HG02943 (cell line): ENCODE data around the gene AKAP6.

Source experiments
- ATAC-seq: cut with Tn5 transposase; IDR thresholded peaks from one replicate; pipeline ENCODE4 v1.9.1; 2021; ENCODE audit warnings: mild to moderate bottlenecking, low read depth, moderate library complexity; ENCODE audit not compliant: unreplicated experiment

AKAP6 gene

GRCh38 chr14:32835924-32836323, 506.8 kb downstream of the AKAP6 start:
- ATAC-seq = no peak

- ATAC-seq = no peak
These were observed 512.6 kb downstream of the AKAP6 start for GRCh38 chr14:32841698-32842097.

DNA sequence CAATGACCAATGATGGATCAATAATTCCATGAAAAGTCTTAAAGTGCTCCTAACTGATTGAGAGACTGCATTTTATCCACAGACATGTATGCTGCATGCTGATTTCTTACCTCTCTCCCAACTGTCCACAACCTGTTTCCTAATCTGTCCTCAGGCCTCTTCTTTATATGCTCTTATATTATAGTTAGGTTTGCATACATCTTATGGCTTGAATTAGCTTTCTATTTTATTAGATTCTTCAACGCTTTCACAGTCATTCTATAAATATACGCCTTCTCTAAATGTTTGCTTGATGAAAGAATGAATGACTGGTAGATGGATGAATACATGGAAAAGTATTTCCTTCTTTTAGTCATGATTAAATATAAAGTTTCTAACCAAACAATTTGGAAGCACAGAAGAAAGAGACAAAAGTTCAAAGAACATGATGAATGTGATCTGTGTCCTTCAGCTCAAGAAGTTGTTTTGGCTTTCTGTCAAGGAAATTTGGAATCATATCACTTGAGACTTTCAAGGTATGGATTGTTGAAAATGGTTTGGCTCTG, 517.8 kb downstream of the AKAP6 start:
- no peak for ATAC-seq

DNA sequence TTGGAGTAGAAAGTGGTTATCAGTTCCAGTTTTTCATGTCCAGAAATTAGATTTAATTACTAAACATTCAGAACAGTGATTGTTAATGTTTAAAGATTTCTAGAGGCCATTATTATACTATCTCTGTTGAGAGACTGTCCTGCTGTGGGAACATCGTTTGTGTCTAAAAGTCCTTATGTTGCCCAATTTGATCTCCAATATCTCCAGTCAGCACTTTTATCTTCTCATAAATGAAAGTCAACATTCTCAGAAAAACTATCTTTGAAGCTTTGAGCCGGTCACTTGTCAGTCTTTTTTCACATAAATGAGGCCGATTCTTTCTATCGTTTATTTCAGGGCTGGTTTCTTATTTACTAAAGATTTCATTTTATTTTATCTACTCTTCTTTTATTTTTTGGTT, 518.8 kb downstream of the AKAP6 start:
- no peak for ATAC-seq

DNA sequence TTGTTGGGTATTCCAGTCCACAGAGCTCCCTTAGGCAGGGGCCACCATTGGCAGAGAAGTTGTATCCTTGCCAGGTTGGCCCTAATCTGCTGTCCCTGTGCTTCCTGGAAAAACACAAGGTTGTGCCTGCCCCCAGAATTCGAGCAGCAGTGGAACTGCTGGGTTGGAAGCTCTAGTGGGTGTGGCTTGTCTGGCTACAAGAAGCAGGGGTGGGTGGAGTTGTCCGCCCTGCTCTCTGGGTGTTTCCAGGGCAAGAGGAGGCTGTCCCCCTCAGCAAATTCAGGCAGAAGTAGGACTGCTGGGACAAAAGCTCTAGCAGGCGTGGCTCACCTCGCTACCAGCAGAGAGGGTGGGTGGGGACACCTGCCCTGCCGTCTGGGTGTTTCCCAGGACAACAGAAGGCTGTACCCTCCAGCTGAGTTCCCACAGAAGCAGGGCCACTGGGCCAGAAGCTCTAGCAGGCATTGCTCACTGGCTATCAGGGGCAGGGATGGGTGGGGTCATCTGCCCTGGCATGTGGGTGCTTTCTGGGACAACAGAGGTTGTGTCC, 536.8 kb downstream of the AKAP6 start:
- ATAC-seq = no peak

GRCh38 chr14:32883188-32883587, 554.1 kb downstream of the AKAP6 start:
- ATAC-seq = no peak
